GM23338 (cell line): ENCODE data around the gene TIMM44. TPM values are rescaled to one million over a fixed set of nuclear protein-coding genes. Genes with fewer than 3 reads are reported as not detected.

Experiments
- ATAC-seq: fragments of 200-7000 bp; cut with Tn5 transposase; 3 replicates; pipeline ENCODE4 v1.9.1; 2020
- DNase-seq: peaks from one replicate; pipeline ENCODE4 v3.0.0-alpha.2; 2015; ENCODE audit warnings: low spot score
- H2AFZ ChIP-seq: fragments of 200-600 bp; sonication (generic); 2 replicates; pipeline ENCODE4 v1.8.0; 2016; ENCODE audit warnings: antibody characterized with exemption, mild to moderate bottlenecking, moderate library complexity
- H3F3A ChIP-seq: fragments of 200-600 bp; sonication (generic); replicated peaks from 2 replicates; pipeline ENCODE4 v1.8.0; 2017; ENCODE audit warnings: antibody characterized with exemption, mixed run types, low read depth
- H3K27ac ChIP-seq: fragments of 200-600 bp; sonication (generic); 2 replicates; pipeline ENCODE4 v1.6.1; 2016; ENCODE audit warnings: low read depth
- H3K27me3 ChIP-seq: fragments of 200-600 bp; sonication (generic); 2 replicates; pipeline ENCODE4 v1.8.0; 2016; ENCODE audit warnings: mild to moderate bottlenecking, mixed run types, moderate library complexity; ENCODE audit not compliant: insufficient read depth
- H3K36me3 ChIP-seq: fragments of 200-600 bp; sonication (generic); 2 replicates; pipeline ENCODE4 v1.8.0; 2016; ENCODE audit warnings: mild to moderate bottlenecking; ENCODE audit not compliant: insufficient read depth
- H3K4me1 ChIP-seq: fragments of 200-600 bp; sonication (generic); 2 replicates; pipeline ENCODE4 v1.8.0; 2016; ENCODE audit warnings: mild to moderate bottlenecking, moderate library complexity; ENCODE audit not compliant: insufficient read depth
- H3K4me2 ChIP-seq: fragments of 200-600 bp; sonication (generic); 2 replicates; pipeline ENCODE4 v1.7.1; 2017; ENCODE audit warnings: mixed run types
- H3K4me3 ChIP-seq: fragments of 200-600 bp; sonication (generic); 2 replicates; pipeline ENCODE4 v1.6.1; 2016; ENCODE audit warnings: mixed run types
- H3K79me2 ChIP-seq: fragments of 200-600 bp; sonication (generic); replicated peaks from 2 replicates; pipeline ENCODE4 v1.8.0; 2017; ENCODE audit warnings: mild to moderate bottlenecking; ENCODE audit not compliant: insufficient read depth
- H3K9me2 ChIP-seq: fragments of 200-600 bp; sonication (generic); 2 replicates; pipeline ENCODE4 v1.8.0; 2017; ENCODE audit not compliant: insufficient read depth
- H4K20me1 ChIP-seq: fragments of 200-600 bp; sonication (generic); replicated peaks from 2 replicates; pipeline ENCODE4 v1.8.0; 2017; ENCODE audit warnings: mild to moderate bottlenecking; ENCODE audit not compliant: insufficient read depth
- H3K27ac Mint-ChIP-seq: 2 replicates; pipeline ENCODE4 v1.8.0; 2020; ENCODE audit warnings: inconsistent platforms, mild to moderate bottlenecking, moderate library complexity, mixed read lengths
- H3K27me3 Mint-ChIP-seq: 3 replicates; pipeline ENCODE4 v1.8.0; 2022; ENCODE audit warnings: low read depth, mild to moderate bottlenecking, moderate library complexity, mixed read lengths, inconsistent platforms; ENCODE audit not compliant: insufficient read depth, poor library complexity
- H3K36me3 Mint-ChIP-seq: 3 replicates; pipeline ENCODE4 v1.8.0; 2021; ENCODE audit warnings: low read depth, mild to moderate bottlenecking, inconsistent platforms, moderate library complexity, mixed read lengths
- H3K4me1 Mint-ChIP-seq: 3 replicates; pipeline ENCODE4 v1.8.0; 2020; ENCODE audit warnings: mild to moderate bottlenecking, inconsistent platforms, mixed read lengths
- H3K4me3 Mint-ChIP-seq: 3 replicates; pipeline ENCODE4 v1.8.0; 2021; ENCODE audit warnings: moderate library complexity, mild to moderate bottlenecking, inconsistent platforms, mixed read lengths
- H3K9me3 Mint-ChIP-seq: 3 replicates; pipeline ENCODE4 v1.8.0; 2020; ENCODE audit warnings: moderate library complexity, mild to moderate bottlenecking, inconsistent platforms, mixed read lengths
- NANOG ChIP-seq: IDR thresholded peaks from 2 replicates; pipeline ENCODE4 v1.6.1; 2016; ENCODE audit warnings: antibody characterized with exemption, borderline replicate concordance
- ZNF331 ChIP-seq: fragments of 250-450 bp; sonication (Bioruptor Pico); IDR thresholded peaks from 2 replicates; pipeline ENCODE4 v1.5.0; 2020; ENCODE audit warnings: low read depth, mild to moderate bottlenecking, moderate library complexity
- polyA plus RNA-seq: library from polyadenylated mRNA; unstranded; fragments of >200 nt; fragmentation: Nextera tagmentation; extraction: Ambion mirVana; gene quantifications from 2 replicates; pipeline ENCODE4 v1.2.1, GENCODE V29; 2016
- total RNA-seq: library from RNA; depleted of rRNA; stranded (reverse); fragments of >200 nt; shearing (Covaris generic); gene quantifications from 2 replicates; pipeline ENCODE4 v1.2.3, GENCODE V29; 2014
- TF ChIP-seq, protein P1 (sequence below), 2 experiments: fragments of 200-600 bp in 1 of 2; sonication (generic) in 1 of 2; conservative IDR thresholded peaks; 2 replicates each; pipeline versions ENCODE4 v1.5.1 to v1.6.1; 2016 to 2017; ENCODE audit warnings: antibody characterized with exemption in 2 of 2, low read depth in 2 of 2, mild to moderate bottlenecking in 2 of 2, moderate library complexity in 1 of 2
- TF ChIP-seq, protein P2 (sequence below): fragments of 250-450 bp; sonication (Bioruptor Pico); IDR thresholded peaks from 2 replicates; pipeline ENCODE4 v1.5.0; 2020; ENCODE audit warnings: mild to moderate bottlenecking, moderate library complexity

The TIMM44 gene
- total and polyA plus RNA-seq, 2 experiments from 2014 or later: 125 to 128 TPM

DNA sequence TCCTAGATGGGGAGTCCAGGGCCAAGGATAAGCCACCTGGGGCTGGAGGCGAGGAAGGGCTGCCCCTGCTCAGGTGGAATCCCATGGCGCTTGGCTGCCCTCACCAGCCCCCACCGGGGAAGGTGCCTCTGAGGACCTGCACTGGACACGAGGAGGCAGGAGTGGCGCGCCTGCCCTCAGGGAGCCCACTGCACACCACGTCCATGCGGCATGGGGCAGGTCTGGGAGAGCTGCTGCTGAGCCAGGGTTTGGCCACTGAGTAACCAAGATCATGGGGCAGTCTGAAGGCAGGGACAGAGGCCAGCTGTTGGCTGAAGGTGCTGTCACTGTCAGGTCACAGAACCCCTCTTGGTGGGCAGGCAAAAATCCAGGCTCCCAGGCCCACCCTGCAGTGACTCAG is 36.1 kb upstream of the TIMM44 start (continued):
- TF ChIP-seq ZNF331 (CRISPR knock-in tag): no peak
- TF ChIP-seq, protein P1, sequence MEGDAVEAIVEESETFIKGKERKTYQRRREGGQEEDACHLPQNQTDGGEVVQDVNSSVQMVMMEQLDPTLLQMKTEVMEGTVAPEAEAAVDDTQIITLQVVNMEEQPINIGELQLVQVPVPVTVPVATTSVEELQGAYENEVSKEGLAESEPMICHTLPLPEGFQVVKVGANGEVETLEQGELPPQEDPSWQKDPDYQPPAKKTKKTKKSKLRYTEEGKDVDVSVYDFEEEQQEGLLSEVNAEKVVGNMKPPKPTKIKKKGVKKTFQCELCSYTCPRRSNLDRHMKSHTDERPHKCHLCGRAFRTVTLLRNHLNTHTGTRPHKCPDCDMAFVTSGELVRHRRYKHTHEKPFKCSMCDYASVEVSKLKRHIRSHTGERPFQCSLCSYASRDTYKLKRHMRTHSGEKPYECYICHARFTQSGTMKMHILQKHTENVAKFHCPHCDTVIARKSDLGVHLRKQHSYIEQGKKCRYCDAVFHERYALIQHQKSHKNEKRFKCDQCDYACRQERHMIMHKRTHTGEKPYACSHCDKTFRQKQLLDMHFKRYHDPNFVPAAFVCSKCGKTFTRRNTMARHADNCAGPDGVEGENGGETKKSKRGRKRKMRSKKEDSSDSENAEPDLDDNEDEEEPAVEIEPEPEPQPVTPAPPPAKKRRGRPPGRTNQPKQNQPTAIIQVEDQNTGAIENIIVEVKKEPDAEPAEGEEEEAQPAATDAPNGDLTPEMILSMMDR (conservative IDR thresholded peaks at IDR 0.05; ENCODE audit: low read depth in 2 of 2): no peak
- TF ChIP-seq, protein P2, sequence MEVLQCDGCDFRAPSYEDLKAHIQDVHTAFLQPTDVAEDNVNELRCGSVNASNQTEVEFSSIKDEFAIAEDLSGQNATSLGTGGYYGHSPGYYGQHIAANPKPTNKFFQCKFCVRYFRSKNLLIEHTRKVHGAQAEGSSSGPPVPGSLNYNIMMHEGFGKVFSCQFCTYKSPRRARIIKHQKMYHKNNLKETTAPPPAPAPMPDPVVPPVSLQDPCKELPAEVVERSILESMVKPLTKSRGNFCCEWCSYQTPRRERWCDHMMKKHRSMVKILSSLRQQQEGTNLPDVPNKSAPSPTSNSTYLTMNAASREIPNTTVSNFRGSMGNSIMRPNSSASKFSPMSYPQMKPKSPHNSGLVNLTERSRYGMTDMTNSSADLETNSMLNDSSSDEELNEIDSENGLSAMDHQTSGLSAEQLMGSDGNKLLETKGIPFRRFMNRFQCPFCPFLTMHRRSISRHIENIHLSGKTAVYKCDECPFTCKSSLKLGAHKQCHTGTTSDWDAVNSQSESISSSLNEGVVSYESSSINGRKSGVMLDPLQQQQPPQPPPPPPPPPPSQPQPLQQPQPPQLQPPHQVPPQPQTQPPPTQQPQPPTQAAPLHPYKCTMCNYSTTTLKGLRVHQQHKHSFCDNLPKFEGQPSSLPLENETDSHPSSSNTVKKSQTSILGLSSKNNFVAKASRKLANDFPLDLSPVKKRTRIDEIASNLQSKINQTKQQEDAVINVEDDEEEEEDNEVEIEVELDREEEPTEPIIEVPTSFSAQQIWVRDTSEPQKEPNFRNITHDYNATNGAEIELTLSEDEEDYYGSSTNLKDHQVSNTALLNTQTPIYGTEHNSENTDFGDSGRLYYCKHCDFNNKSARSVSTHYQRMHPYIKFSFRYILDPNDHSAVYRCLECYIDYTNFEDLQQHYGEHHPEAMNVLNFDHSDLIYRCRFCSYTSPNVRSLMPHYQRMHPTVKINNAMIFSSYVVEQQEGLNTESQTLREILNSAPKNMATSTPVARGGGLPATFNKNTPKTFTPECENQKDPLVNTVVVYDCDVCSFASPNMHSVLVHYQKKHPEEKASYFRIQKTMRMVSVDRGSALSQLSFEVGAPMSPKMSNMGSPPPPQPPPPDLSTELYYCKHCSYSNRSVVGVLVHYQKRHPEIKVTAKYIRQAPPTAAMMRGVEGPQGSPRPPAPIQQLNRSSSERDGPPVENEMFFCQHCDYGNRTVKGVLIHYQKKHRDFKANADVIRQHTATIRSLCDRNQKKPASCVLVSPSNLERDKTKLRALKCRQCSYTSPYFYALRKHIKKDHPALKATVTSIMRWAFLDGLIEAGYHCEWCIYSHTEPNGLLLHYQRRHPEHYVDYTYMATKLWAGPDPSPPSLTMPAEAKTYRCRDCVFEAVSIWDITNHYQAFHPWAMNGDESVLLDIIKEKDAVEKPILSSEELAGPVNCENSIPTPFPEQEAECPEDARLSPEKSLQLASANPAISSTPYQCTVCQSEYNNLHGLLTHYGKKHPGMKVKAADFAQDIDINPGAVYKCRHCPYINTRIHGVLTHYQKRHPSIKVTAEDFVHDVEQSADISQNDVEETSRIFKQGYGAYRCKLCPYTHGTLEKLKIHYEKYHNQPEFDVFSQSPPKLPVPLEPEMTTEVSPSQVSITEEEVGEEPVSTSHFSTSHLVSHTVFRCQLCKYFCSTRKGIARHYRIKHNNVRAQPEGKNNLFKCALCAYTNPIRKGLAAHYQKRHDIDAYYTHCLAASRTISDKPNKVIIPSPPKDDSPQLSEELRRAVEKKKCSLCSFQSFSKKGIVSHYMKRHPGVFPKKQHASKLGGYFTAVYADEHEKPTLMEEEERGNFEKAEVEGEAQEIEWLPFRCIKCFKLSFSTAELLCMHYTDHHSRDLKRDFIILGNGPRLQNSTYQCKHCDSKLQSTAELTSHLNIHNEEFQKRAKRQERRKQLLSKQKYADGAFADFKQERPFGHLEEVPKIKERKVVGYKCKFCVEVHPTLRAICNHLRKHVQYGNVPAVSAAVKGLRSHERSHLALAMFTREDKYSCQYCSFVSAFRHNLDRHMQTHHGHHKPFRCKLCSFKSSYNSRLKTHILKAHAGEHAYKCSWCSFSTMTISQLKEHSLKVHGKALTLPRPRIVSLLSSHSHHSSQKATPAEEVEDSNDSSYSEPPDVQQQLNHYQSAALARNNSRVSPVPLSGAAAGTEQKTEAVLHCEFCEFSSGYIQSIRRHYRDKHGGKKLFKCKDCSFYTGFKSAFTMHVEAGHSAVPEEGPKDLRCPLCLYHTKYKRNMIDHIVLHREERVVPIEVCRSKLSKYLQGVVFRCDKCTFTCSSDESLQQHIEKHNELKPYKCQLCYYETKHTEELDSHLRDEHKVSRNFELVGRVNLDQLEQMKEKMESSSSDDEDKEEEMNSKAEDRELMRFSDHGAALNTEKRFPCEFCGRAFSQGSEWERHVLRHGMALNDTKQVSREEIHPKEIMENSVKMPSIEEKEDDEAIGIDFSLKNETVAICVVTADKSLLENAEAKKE (CRISPR knock-in tag): no peak

DNA sequence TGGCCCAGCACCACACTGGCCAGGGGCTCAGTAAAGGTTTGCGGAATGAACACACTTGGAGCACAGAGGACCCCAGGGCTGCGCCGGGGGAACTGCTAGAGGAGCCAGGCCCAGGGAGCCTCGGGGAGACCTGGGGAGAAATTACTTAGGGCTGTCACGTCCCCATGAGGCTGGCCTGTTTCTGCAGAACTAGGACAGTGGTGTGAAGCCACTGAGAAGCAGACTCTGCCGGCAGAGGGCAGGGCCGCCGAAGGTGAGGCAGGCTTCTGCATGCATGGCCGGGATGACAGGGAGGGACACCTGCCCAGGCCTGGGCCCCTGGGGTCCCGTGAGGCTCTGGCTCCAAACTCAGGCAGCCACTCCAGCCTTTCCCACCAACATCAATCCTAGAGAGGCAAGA is 35.5 kb upstream of the TIMM44 start:
- H3K27ac ChIP-seq: no peak overlapping the region
- no peaks in the 10 kb centered on the region for H3K9me2 ChIP-seq
- peaks cover 23% of the 10 kb centered on the region for H3K79me2 ChIP-seq
- Mint-ChIP-seq H3K27me3 (peaks cover 10% of the 10 kb centered on the region), H3K36me3 (peaks cover 71% of the 10 kb centered on the region), H3K4me1 (no peaks in the 10 kb centered on the region), H3K9me3 (no peaks in the 10 kb centered on the region), H3K27ac (no peak overlapping the region), H3K4me3 (no peak overlapping the region)
- DNase-seq (no peak), ATAC-seq (no peak)
- TF ChIP-seq, protein P1 (conservative IDR thresholded peaks at IDR 0.05; ENCODE audit: low read depth in 2 of 2): peak in 1 of 2 experiments; percentile 18; a peak in 1 of 4 replicates
- TF ChIP-seq NANOG: no peak
- H3K36me3 ChIP-seq: peaks cover 16% of the 10 kb centered on the region
- H3K4me3 ChIP-seq: no peak overlapping the region
- H3K4me2 ChIP-seq: no peak overlapping the region
- no peaks in the 10 kb centered on the region for H3K27me3 ChIP-seq
- peaks cover 26% of the 10 kb centered on the region for H4K20me1 ChIP-seq
- H2AFZ ChIP-seq: no peak overlapping the region
- H3F3A ChIP-seq: peaks cover 10% of the 10 kb centered on the region; the same call in 1 of the 2 replicates
- H3K4me1 ChIP-seq: no peaks in the 10 kb centered on the region
